GM12891 (cell line): ENCODE measurements around the gene RPS6KA2.

Source experiments
- DNase-seq: peaks from one replicate; pipeline ENCODE4 v3.0.0; 2011; ENCODE audit warnings: low spot score; ENCODE audit not compliant: insufficient read length
- FAIRE-seq: peaks from 2 replicates; lab custom pipeline; 2011; peaks lifted over from hg19 to GRCh38; lab: Jason Lieb, UNC
- PAX5 ChIP-seq: IDR thresholded peaks from 2 replicates; pipeline ENCODE4 v1.6.1; 2011; ENCODE audit warnings: low read length, moderate library complexity, mild to moderate bottlenecking; ENCODE audit not compliant: insufficient read depth, severe bottlenecking
- POLR2A ChIP-seq: IDR thresholded peaks from 2 replicates; pipeline ENCODE4 v1.6.1; 2011; ENCODE audit warnings: low read depth, low read length, control low read depth
- POLR2AphosphoS5 ChIP-seq: IDR thresholded peaks from 2 replicates; pipeline ENCODE4 v1.6.1; 2011; ENCODE audit warnings: low read depth, low read length, control low read depth
- POU2F2 ChIP-seq: IDR thresholded peaks from 2 replicates; pipeline ENCODE4 v1.6.1; 2011; ENCODE audit warnings: low read depth, mild to moderate bottlenecking, control low read depth, low read length, moderate library complexity
- SPI1 ChIP-seq: IDR thresholded peaks from 2 replicates; pipeline ENCODE4 v1.6.1; 2011; ENCODE audit warnings: low read depth, low read length, control low read depth
- TAF1 ChIP-seq: IDR thresholded peaks from 2 replicates; pipeline ENCODE4 v1.6.1; 2011; ENCODE audit warnings: low read depth, low read length, control low read depth

Gene RPS6KA2

DNA sequence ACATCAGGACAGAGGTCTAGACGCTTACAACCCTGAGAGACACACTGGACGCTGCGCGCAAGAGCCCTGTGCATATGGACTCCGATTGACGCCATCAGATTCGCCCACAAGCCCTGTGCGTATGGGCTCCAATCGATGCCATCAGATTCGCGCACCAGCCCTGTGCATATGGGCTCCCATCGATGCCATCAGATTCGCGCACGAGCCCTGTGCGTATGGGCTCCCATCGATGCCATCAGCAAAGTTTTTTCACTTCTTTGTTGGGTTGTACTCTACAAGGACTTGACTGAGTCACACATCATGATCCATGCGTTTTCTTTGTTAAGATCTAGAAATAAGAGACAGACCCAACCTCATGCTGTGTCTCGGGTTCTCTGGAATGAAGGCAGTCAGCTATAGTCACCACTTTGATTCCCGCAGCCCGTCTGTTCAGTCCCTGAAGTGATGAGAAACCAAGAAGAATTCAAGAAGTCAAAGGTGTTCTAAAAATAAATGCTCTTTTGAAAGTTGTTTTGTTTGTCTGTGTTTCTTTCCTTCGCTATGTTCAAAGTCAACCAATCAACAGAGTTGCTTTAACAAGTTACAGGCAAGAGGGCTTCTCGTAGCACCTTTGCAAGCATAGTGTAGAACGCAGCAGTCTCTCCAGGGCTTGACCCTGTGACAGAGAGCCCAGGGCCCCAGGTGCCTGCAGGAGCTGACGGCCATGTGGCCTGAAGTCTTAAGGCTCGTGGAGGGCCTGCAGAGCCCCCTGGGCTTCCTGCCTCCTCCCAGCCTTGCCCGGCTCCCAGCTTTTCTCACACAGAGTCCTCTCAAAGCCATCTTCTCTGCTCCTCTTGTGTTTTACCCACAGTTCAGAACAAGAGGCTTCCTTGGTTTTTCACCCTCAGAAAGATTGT lies 7.9 kb downstream of the RPS6KA2 start:
- DNase-seq (no peak), FAIRE-seq (no peak)
- TF ChIP-seq POLR2A (no peak), TAF1 (no peak), SPI1 (no peak), PAX5 (no peak), POU2F2 (no peak), POLR2AphosphoS5 (no peak)

DNA sequence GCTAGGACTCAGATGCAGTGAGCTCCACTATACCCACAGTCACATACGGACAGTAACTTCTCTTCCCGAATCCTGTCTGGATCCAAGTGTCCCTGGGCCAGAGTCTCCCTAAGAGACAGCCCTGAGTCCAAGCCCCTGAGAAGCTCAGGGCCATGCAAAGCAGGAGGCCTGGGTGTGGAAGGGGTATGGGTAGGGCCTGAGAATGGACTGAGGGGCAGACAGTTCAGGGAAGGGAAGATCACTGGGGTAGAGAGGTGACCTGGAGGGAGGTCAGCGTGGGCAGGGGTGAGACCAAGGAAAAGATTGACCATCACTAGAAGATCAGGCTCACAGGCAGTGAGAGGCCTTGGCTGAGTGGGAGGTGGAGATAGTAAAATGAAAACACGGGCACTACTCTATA lies 8.8 kb downstream of the RPS6KA2 start:
- TF ChIP-seq POLR2A (no peak), TAF1 (no peak)
- DNase-seq (no peak), FAIRE-seq (no peak)

DNA sequence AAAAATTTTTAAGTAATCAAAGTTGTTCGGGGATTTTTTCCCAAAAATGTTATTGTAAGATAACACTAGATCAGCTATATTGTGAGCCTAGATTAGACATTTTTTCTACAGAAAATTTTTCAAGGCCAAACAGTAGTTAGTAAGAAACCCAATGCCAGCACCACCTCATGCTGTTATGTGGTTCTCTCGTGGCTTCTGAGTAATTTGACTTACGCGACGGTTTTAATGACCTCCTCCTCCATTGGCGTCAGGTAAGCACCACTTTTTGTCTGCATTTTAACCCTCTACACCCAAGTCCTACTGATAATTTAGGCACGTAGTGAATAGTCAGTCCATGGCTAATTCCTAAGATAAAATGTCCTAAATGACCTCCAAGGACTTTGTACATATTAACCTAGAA lies 9.7 kb downstream of the RPS6KA2 start:
- DNase-seq: no peak
- no peak for FAIRE-seq

DNA sequence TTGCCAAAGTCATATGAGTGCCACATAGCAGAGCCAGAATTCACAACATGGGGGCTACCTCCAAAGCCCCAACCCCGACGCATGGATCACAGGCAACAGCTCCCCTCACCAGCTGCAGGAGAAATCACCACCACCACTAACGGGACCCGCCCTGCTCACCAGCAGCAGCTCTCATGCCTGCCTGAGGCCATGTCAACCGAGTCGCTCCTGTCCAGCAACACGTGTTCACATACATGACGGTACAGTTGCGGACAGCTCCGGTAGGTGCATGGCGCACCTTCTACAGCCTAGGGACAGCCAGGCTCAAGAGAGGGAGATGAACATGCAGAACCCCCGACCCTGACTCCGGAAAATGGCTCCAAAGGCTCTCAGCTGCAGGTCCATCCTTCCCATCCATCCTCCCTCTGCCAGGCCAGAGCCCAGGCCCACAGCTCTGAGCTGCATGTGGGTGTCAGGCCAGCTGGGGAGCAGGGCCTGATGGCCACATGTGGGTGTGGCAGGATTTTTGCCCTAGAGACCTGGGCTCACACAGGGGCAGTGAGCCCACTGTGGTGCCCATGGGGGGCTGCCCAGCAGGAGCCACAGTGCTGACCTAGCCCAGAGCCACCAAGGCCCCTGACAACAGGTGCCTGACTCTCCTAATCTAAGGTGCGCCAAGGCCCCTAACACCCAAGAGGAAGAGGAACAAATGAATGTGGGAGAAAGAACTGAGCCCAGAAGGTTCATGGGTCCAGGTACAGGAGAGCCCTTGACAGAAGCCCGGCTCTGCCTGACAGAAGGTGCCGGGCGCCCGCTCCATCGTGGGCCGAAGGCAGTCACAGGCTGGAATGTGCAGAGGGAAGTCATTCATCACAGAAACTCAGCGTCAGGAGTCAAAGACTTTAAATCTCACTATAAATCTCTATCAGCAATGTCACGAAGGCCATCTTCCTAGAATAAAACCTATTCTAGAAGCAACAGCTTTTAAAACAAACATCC lies 10.5 kb downstream of the RPS6KA2 start:
- FAIRE-seq: no peak
- TF ChIP-seq PAX5 (no peak), POU2F2 (no peak), SPI1 (no peak)

More for the DNA sequence above, 9.7 kb downstream of the RPS6KA2 start:
- TF ChIP-seq POU2F2 (no peak), PAX5 (no peak), TAF1 (no peak), SPI1 (no peak), POLR2AphosphoS5 (no peak), POLR2A (no peak)

DNA sequence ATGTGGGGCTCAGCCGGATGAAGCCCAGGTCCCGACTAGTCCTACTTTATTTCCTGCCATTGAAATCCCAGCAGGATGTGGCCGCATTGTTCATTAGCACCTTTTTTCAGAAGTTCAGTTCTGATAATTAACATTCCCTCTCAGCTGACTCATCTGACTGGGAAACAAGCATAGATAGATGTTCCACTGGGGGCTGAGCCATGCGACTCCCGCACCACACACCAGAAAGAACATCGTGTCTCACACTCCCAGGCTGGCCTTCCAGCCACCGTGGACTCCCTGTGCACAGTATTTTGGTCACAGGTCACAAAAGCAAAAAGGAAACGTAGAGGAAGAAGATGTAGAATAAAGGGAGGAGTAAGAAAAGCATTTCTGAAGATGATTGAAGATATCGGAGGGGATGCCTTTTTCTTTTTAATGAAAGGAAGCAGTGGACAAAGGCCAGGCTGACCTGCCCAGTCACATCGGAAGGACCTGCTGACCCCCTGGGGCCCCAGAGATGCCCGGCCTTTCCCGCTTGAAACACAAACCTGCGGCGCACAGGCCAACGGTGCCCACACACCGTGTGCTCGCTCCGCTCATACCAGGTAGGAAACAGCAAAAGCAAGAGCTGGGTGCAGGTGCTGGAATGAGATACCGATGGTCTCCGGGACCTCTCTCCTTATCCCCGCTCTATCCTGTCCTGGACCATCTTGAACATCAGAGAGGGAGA lies 11.8 kb downstream of the RPS6KA2 start:
- no peak for DNase-seq
- no peak for FAIRE-seq
- TF ChIP-seq PAX5 (no peak), POU2F2 (no peak), POLR2AphosphoS5 (no peak), POLR2A (no peak), TAF1 (no peak), SPI1 (no peak)

More for the DNA sequence above, 10.5 kb downstream of the RPS6KA2 start:
- no peak for DNase-seq

DNA sequence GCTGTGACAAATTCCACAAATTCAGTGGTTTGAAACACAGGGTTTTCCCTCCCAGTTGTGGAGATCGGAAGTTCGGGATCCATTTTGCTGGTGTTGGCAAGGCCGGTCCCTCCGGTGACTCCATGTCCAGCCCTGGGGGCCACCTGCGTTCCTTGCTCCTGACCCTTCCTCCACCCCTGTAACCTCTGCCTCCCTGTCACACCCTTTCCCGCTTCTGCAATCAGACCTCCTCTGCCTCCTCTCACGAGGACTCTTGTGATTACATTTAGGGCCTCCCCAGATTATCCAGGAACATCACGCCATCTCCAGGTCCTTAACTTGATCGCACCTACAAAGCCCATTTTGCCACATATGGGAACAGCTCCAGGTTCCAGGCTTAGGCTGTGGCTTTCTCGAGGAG lies 12.5 kb downstream of the RPS6KA2 start:
- no peak for FAIRE-seq
- TF ChIP-seq POU2F2 (no peak), POLR2A (no peak), POLR2AphosphoS5 (no peak), PAX5 (no peak), SPI1 (no peak), TAF1 (no peak)
- DNase-seq: no peak

DNA sequence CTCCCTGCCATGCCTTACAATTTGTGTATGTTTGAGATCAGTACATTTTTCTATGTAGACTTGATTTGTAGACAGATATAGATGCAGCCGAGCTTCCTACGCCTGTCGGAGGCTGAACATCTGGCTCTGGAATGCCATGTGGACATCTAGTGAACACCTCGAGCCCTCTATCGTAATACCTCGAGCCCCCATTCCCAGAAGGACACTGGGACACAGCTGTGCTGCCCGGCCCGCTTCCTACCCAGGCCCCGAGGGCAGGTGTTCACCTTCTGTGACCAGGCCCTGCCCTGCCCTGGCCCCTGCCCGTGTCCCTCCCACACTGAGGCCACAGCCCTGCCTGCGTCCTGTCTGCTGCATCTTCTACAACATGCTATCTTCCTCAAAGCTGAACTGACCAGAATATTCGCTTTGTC lies 12.9 kb downstream of the RPS6KA2 start:
- TF ChIP-seq POU2F2: no peak
- TF ChIP-seq SPI1: no peak
- no peak for TF ChIP-seq POLR2AphosphoS5
- no peak for TF ChIP-seq PAX5
- no peak for TF ChIP-seq TAF1
- no peak for TF ChIP-seq POLR2A
- no peak for FAIRE-seq
- DNase-seq: no peak

DNA sequence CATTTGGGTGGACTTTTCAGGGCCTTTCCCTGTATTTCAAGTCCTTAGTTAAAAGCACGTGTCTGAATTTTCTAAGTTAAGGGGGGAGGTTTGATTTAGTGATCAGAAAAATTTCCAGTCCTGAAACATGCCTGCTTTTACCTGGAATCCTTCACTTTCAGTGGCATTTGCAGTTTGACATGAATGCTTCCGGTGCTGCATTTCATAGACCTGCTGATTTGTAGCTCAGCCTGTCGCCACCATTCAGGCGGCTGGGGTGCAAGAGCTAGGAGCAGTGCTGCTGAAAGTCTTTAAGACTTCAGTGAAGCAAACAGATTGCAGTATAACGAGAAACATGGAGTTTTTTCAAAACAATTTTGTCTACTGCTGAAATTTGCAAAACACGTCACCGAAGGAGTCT lies 14.0 kb downstream of the RPS6KA2 start:
- FAIRE-seq (no peak), DNase-seq (no peak)
- TF ChIP-seq TAF1 (no peak), SPI1 (no peak), POLR2AphosphoS5 (no peak), POLR2A (no peak), POU2F2 (no peak), PAX5 (no peak)

DNA sequence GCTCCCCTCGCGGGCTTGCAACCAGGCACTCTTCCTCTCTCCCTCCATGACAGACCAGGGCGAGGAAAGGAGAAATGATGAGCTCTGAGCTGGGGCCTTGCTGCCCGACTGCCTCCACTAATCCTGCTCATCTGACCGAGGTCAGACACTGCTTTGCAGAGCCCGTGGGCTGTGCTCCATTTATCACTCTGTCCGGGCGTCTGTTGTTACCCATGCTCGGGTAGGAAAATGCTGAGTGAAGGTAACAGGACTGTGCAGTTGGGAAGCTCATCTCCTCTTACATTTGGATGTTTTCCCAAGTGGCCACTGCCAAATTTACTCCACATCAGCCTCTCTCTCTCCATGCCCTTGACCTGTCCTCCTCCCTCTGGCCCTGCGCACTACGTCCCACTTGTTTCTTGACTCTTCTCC lies 14.6 kb downstream of the RPS6KA2 start:
- FAIRE-seq (no peak), DNase-seq (no peak)
- no peak for TF ChIP-seq TAF1
- TF ChIP-seq POU2F2: no peak

DNA sequence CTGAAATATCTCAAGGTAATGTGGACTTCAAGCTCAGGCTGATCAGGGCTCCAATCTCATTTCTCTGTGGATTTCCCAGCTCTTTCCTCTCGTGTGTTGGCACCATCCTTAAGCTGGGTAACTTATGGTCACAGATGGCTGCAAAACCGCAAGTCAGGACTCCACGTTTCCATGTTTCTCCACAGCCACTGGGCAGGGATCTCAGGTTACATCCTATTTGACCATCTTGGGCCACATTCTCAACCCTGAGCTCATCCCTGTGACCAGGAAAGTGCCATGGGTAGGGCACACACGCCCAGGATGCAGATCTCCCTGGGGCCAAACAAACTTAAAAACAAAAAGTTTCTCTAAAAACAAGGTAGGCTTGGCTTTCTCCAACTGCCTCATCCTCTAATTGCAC lies 15.4 kb downstream of the RPS6KA2 start:
- TF ChIP-seq POU2F2 (no peak), POLR2AphosphoS5 (no peak), POLR2A (no peak), PAX5 (no peak)
- no peak for FAIRE-seq
- DNase-seq: no peak
